PC-3 (cell line): ENCODE results near the gene SNX15. TPM values are rescaled to one million over a fixed set of nuclear protein-coding genes. Genes with fewer than 3 reads are reported as not detected.

Experiments used
- ATAC-seq: fragments of 200-7000 bp; cut with Tn5 transposase; 2 replicates; pipeline ENCODE4 v1.9.1; 2020; ENCODE audit warnings: mild to moderate bottlenecking, moderate library complexity
- BruUV-seq: library from RNA; stranded (reverse); fragments of 400-500 nt; replicated peaks from 2 replicates; lab custom pipeline; 2021; lab: Mats Ljungman, UMichigan
- CTCF ChIA-PET: fragments of 300-600 bp; sonication (Branson Sonifier 250); formaldehyde crosslinking; loops from one replicate; lab custom pipeline; 2022; ENCODE audit warnings: antibody characterized with exemption; lab: Charles Lee
- POLR2A ChIA-PET: fragments of 300-600 bp; sonication (Branson Sonifier 250); formaldehyde crosslinking; loops from one replicate; lab custom pipeline; 2022; ENCODE audit warnings: antibody characterized with exemption; ENCODE audit not compliant: unreplicated experiment; lab: Charles Lee
- DNase-seq: peaks from one replicate; pipeline ENCODE4 v3.0.0-alpha.2; 2015
- H2AFZ ChIP-seq: fragments of 300-600 bp; sonication (generic); 2 replicates; pipeline ENCODE4 v1.6.0; 2016; ENCODE audit warnings: antibody characterized with exemption, low read length
- H3F3A ChIP-seq: fragments of 300-600 bp; sonication (generic); one replicate; pipeline ENCODE4 v1.6.0; 2017; ENCODE audit warnings: antibody characterized with exemption, low read length, control low read depth, mild to moderate bottlenecking; ENCODE audit not compliant: unreplicated experiment
- H3K27ac ChIP-seq: fragments of 300-600 bp; sonication (generic); 2 replicates; pipeline ENCODE4 v1.5.1; 2016; ENCODE audit warnings: mild to moderate bottlenecking, low read length
- H3K27me3 ChIP-seq: fragments of 300-600 bp; sonication (generic); 2 replicates; pipeline ENCODE4 v1.6.1; 2016; ENCODE audit warnings: low read length, mixed read lengths
- H3K36me3 ChIP-seq: fragments of 300-600 bp; sonication (generic); 2 replicates; pipeline ENCODE4 v1.6.1; 2016; ENCODE audit warnings: low read depth, mixed run types, low read length, mixed read lengths
- H3K4me1 ChIP-seq: fragments of 300-600 bp; sonication (generic); 2 replicates; pipeline ENCODE4 v1.5.1; 2016; ENCODE audit warnings: low read length; ENCODE audit not compliant: insufficient read depth
- H3K4me2 ChIP-seq: fragments of 300-600 bp; sonication (generic); 2 replicates; pipeline ENCODE4 v1.6.0; 2016; ENCODE audit warnings: low read length
- H3K4me3 ChIP-seq: fragments of 300-600 bp; sonication (generic); 2 replicates; pipeline ENCODE4 v1.5.1; 2016; ENCODE audit warnings: mild to moderate bottlenecking, low read length, mixed read lengths
- H3K79me2 ChIP-seq: fragments of 300-600 bp; sonication (generic); 2 replicates; pipeline ENCODE4 v1.6.1; 2017; ENCODE audit warnings: low read length, mixed read lengths
- H3K9ac ChIP-seq: fragments of 300-600 bp; sonication (generic); 2 replicates; pipeline ENCODE4 v1.6.0; 2016; ENCODE audit warnings: mild to moderate bottlenecking, low read length
- H3K9me2 ChIP-seq: fragments of 300-600 bp; sonication (generic); replicated peaks from 2 replicates; pipeline ENCODE4 v1.6.1; 2016; ENCODE audit warnings: mixed run types, low read length, mixed read lengths
- H3K9me3 ChIP-seq: fragments of 300-600 bp; sonication (generic); 2 replicates; pipeline ENCODE4 v1.6.1; 2016; ENCODE audit warnings: low read length, mixed read lengths
- H4K20me1 ChIP-seq: fragments of 300-600 bp; sonication (generic); 2 replicates; pipeline ENCODE4 v1.6.1; 2016; ENCODE audit warnings: low read length, mixed read lengths
- CTCF ChIP-seq: fragments of 300-600 bp; sonication (generic); conservative IDR thresholded peaks from 2 replicates; pipeline ENCODE4 v1.5.1; 2017; ENCODE audit warnings: antibody characterized with exemption, low read depth, mild to moderate bottlenecking, low read length
- EZH2 ChIP-seq: fragments of 300-600 bp; sonication (generic); IDR thresholded peaks from one replicate; pipeline ENCODE4 v1.6.1; 2017; ENCODE audit warnings: antibody characterized with exemption, mild to moderate bottlenecking, low read length; ENCODE audit not compliant: unreplicated experiment
- EZH2phosphoT487 ChIP-seq: fragments of 300-600 bp; sonication (generic); IDR thresholded peaks from 2 replicates; pipeline ENCODE4 v1.6.1; 2018; ENCODE audit warnings: mild to moderate bottlenecking, antibody characterized with exemption, low read length, borderline replicate concordance
- intact Hi-C: fragments of 100-400 bp; cut with micrococcal nuclease; formaldehyde crosslinking; loops from 2 replicates; pipeline ENCODE4 v1.9.0; 2023
- total RNA-seq: library from RNA; depleted of rRNA; stranded (reverse); fragments of >200 nt; gene quantifications from 2 replicates; pipeline ENCODE4 v1.2.3, GENCODE V29; 2014

The SNX15 gene
- total RNA-seq, 1 experiment from 2014 or later = 40.4 TPM

- H3F3A ChIP-seq = no peaks in the 10 kb centered on the region
- DNase-seq (no peak), ATAC-seq (no peak)
- H3K36me3 ChIP-seq = no peaks in the 10 kb centered on the region
- no peak overlapping the region for H3K9ac ChIP-seq
- no TSS peak for BruUV-seq
- H3K4me1 ChIP-seq = no peaks in the 10 kb centered on the region
- intact Hi-C loops = no loop called here
- no peak overlapping the region for H3K4me2 ChIP-seq
- no peaks in the 10 kb centered on the region for H3K27me3 ChIP-seq
- H3K79me2 ChIP-seq = no peaks in the 10 kb centered on the region
- no peak overlapping the region for H3K27ac ChIP-seq
- H3K9me2 ChIP-seq = no peaks in the 10 kb centered on the region
- H2AFZ ChIP-seq = no peak overlapping the region
- CTCF ChIA-PET = interaction anchor here (0.6 kb wide), 1 partner anchor 19 kb away, joined by 6 read pairs; no protein-coding TSS in a partner anchor
- no peak overlapping the region for H3K4me3 ChIP-seq
- H4K20me1 ChIP-seq = no peaks in the 10 kb centered on the region
- POLR2A ChIA-PET = no interaction called here
- H3K9me3 ChIP-seq = no peaks in the 10 kb centered on the region
- TF ChIP-seq EZH2 = no peak
- TF ChIP-seq EZH2phosphoT487 = no peak
- no peak for TF ChIP-seq CTCF
Observed at GRCh38 chr11:65055538-65055937, 28.3 kb downstream of the SNX15 start.

DNA sequence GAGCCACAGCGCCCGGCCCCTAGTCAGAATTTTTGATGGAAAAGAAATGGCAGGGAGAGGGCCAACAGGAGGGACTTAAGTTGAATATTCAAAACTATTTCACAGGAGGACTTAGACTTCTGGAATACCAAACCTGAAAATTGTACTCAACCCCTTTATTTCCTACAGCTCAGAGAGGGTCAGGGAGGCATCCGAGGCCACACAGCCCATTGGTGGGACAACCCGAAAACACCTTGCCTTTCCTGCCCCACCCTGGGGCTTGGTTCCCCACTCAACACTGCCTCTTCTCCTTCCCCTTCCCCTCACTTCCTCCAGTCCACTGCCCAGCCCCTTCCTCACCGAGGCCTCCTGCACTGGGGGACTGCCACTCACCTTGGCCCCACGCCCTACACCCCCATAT lies 29.8 kb downstream of the SNX15 start:
- Histone ChIP-seq H3K27me3 (no peaks in the 10 kb centered on the region), H2AFZ (no peak overlapping the region), H3K79me2 (no peaks in the 10 kb centered on the region), H3K27ac (no peak overlapping the region), H3K4me1 (no peaks in the 10 kb centered on the region), H3F3A (no peaks in the 10 kb centered on the region), H3K36me3 (no peaks in the 10 kb centered on the region), H3K9ac (no peak overlapping the region), H3K9me3 (no peaks in the 10 kb centered on the region), H4K20me1 (no peaks in the 10 kb centered on the region), H3K4me2 (no peak overlapping the region), H3K9me2 (no peaks in the 10 kb centered on the region), H3K4me3 (no peak overlapping the region)
- DNase-seq = no peak
- TF ChIP-seq EZH2 = no peak
- TF ChIP-seq EZH2phosphoT487 = no peak
- no peak for TF ChIP-seq CTCF
- no TSS peak for BruUV-seq
- ATAC-seq = no peak
- intact Hi-C loops = no loop called here
- ChIA-PET POLR2A (no interaction called here), CTCF (no interaction called here)

DNA sequence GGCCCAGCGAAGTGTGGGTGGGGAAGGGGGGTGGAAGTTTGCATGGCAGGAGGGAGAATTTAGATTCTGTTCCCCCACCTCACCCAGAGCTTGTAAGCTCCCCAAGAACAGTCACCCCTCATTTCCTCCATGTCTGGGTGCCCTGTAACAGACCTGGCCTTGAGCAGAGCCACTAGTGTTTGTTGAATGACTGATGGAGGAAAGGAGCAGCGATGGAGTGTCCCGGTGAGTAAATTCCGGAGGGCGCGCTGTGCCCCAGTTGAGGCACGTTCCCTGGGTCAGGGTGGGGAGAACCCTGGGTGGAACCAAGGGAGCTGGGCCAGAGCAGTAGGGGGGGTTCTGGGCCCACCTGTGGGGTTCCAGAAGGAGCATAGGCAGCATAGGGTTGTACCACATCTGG lies 30.3 kb downstream of the SNX15 start:
- H4K20me1 ChIP-seq = no peaks in the 10 kb centered on the region
- H3K9me2 ChIP-seq = no peaks in the 10 kb centered on the region
- no peak overlapping the region for H3K4me3 ChIP-seq
- no peaks in the 10 kb centered on the region for H3K9me3 ChIP-seq
- no TSS peak for BruUV-seq
- no peaks in the 10 kb centered on the region for H3K36me3 ChIP-seq
- POLR2A ChIA-PET = no interaction called here
- no peak overlapping the region for H3K9ac ChIP-seq
- H3F3A ChIP-seq = no peaks in the 10 kb centered on the region
- no peaks in the 10 kb centered on the region for H3K79me2 ChIP-seq
- no peak overlapping the region for H3K27ac ChIP-seq
- TF ChIP-seq EZH2phosphoT487 (no peak), EZH2 (no peak), CTCF (no peak)
- CTCF ChIA-PET = no interaction called here
- ATAC-seq (no peak), DNase-seq (no peak)
- no peaks in the 10 kb centered on the region for H3K4me1 ChIP-seq
- intact Hi-C loops = no loop called here
- no peak overlapping the region for H3K4me2 ChIP-seq
- H2AFZ ChIP-seq = no peak overlapping the region
- no peaks in the 10 kb centered on the region for H3K27me3 ChIP-seq
